Neuronal stem cell (in vitro differentiated cells): ENCODE data around the gene SGCA.

ENCODE experiments used
- DNase-seq: peaks from one replicate; pipeline ENCODE4 v3.0.0-alpha.2; 2013; ENCODE audit warnings: low spot score
- H2AFZ ChIP-seq: one replicate; pipeline ENCODE4 v1.6.1; 2013; ENCODE audit warnings: mild to moderate bottlenecking, low read length, inconsistent platforms
- H2AK5ac ChIP-seq: 2 replicates; pipeline ENCODE4 v1.6.1; 2013; ENCODE audit warnings: low read depth, mild to moderate bottlenecking, inconsistent platforms, low read length, moderate library complexity, mixed read lengths
- H2BK120ac ChIP-seq: 2 replicates; pipeline ENCODE4 v1.6.1; 2013; ENCODE audit warnings: low read depth, mild to moderate bottlenecking, inconsistent platforms, low read length, moderate library complexity, mixed read lengths
- H2BK12ac ChIP-seq: one replicate; pipeline ENCODE4 v1.6.1; 2013; ENCODE audit warnings: low read length, inconsistent platforms
- H2BK15ac ChIP-seq: 2 replicates; pipeline ENCODE4 v1.6.1; 2013; ENCODE audit warnings: mild to moderate bottlenecking, low read length, inconsistent platforms, mixed read lengths
- H2BK5ac ChIP-seq: one replicate; pipeline ENCODE4 v1.6.1; 2013; ENCODE audit warnings: inconsistent platforms, mild to moderate bottlenecking, low read length, moderate library complexity
- H3K14ac ChIP-seq: one replicate; pipeline ENCODE4 v1.6.1; 2013; ENCODE audit warnings: low read length, inconsistent platforms
- H3K18ac ChIP-seq: 2 replicates; pipeline ENCODE4 v1.6.1; 2013; ENCODE audit warnings: low read length, inconsistent platforms
- H3K23ac ChIP-seq: 2 replicates; pipeline ENCODE4 v1.6.1; 2013; ENCODE audit warnings: low read depth, mild to moderate bottlenecking, mixed read lengths, low read length, inconsistent platforms; ENCODE audit not compliant: poor library complexity
- H3K27ac ChIP-seq: replicated peaks from 3 replicates; pipeline ENCODE4 v1.5.1; 2013; ENCODE audit warnings: low read length, inconsistent platforms
- H3K27me3 ChIP-seq, 3 experiments: 2 replicates each; pipeline ENCODE4 v1.6.1; 2013; ENCODE audit warnings: low read length in 3 of 3, mild to moderate bottlenecking in 2 of 3, inconsistent platforms in 1 of 3, low read depth in 1 of 3, mixed read lengths in 1 of 3, moderate library complexity in 1 of 3; ENCODE audit not compliant: control insufficient read depth in 3 of 3, insufficient read depth in 3 of 3
- H3K36me3 ChIP-seq, 2 donors: replicated peaks in 1 of 2; 2 replicates each; pipeline ENCODE4 v1.6.1; 2013; ENCODE audit warnings: low read length in 2 of 2; ENCODE audit not compliant: control insufficient read depth in 2 of 2, insufficient read depth in 2 of 2
- H3K4ac ChIP-seq: 2 replicates; pipeline ENCODE4 v1.6.1; 2013; ENCODE audit warnings: inconsistent platforms, mild to moderate bottlenecking, low read length, moderate library complexity
- H3K4me1 ChIP-seq, 2 donors: 1 replicate in 1 of 2; 2 replicates in 1 of 2; pipeline ENCODE4 v1.6.1; 2013; ENCODE audit warnings: low read length in 2 of 2, low read depth in 1 of 2; ENCODE audit not compliant: control insufficient read depth in 2 of 2, insufficient read depth in 1 of 2
- H3K4me2 ChIP-seq: one replicate; pipeline ENCODE4 v1.6.1; 2013; ENCODE audit warnings: mild to moderate bottlenecking, low read length, inconsistent platforms; ENCODE audit not compliant: insufficient read depth, poor library complexity, severe bottlenecking
- H3K4me3 ChIP-seq, 2 donors: 2 replicates each; pipeline ENCODE4 v1.5.1; 2013; ENCODE audit warnings: low read length in 2 of 2, mild to moderate bottlenecking in 2 of 2, inconsistent platforms in 1 of 2, moderate library complexity in 1 of 2
- H3K79me1 ChIP-seq: one replicate; pipeline ENCODE4 v1.6.1; 2013; ENCODE audit warnings: low read depth, mild to moderate bottlenecking, inconsistent platforms, low read length, moderate library complexity
- H3K9ac ChIP-seq: one replicate; pipeline ENCODE4 v1.6.1; 2013; ENCODE audit warnings: mild to moderate bottlenecking, low read depth, low read length, inconsistent platforms; ENCODE audit not compliant: poor library complexity
- H3K9me3 ChIP-seq, 2 donors: replicated peaks in 1 of 2; 2 replicates each; pipeline versions ENCODE3 to v1.6.1; 2013; ENCODE audit warnings: low read length in 2 of 2, mild to moderate bottlenecking in 2 of 2, inconsistent platforms in 1 of 2, low read depth in 1 of 2, mixed read lengths in 1 of 2, moderate library complexity in 1 of 2; ENCODE audit not compliant: control insufficient read depth in 2 of 2, insufficient read depth in 1 of 2
- H4K8ac ChIP-seq: one replicate; pipeline ENCODE4 v1.6.1; 2013; ENCODE audit warnings: low read depth, mild to moderate bottlenecking, inconsistent platforms, low read length, moderate library complexity
- H4K91ac ChIP-seq: one replicate; pipeline ENCODE4 v1.6.1; 2013; ENCODE audit warnings: low read length, low read depth, mild to moderate bottlenecking, inconsistent platforms; ENCODE audit not compliant: poor library complexity
- WGBS, 2 donors: extraction: QIAGEN DNeasy Blood & Tissue Kit; methylation state at CpG; one replicate each; pipeline ENCODE4 v1.1.7; 2013; ENCODE audit warnings: missing lambda C conversion rate in 2 of 2, mixed read lengths in 1 of 2; ENCODE audit not compliant: insufficient read length in 2 of 2, insufficient replicate concordance in 1 of 2; ENCODE audit errors: extremely low coverage in 2 of 2; 5-methylcytosine and 5-hydroxymethylcytosine counted together

Gene SGCA

DNA sequence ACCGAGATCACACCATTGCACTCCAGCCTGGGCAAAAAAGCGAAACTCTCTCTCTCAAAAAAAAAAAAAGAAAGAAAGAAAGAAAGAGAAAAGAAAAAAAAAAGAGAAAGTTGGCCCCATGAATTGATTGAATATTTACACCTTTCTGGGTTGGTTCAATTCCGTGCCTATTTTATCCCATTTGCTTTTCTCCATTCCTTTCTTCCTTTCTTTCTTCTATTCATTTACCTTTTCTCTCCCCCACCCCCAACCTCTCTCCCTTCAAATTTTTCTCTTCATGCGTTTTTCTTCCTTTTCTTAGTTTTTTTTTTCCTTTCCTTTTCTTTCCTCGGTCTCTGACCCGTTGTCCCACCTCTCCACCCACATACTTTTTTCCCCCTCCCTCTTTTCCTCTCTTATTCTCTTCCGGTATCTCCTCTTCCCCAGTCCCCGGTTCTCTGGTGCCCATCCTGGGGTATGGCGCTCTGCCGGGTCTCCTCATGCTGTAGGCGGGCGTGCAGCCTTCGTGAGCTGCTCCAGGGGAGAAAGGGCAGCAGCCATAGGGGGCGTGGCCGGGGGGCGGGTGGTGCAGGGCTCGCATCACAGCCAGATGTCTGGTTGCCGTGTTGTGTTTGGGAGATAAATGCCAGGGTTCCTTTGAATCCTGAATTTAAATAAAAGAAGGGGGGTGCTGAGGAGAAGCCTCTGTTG is 40.9 kb downstream of the SGCA start:
- Histone ChIP-seq H2BK12ac (no peak overlapping the region), H2AFZ (peak overlapping the region; percentile 58), H3K36me3 (no peaks in the 10 kb centered on the region), H3K27me3 (peaks cover 0 to 23% (median 11%) of the 10 kb centered on the region in 3 experiments), H3K9me3 (no peaks in the 10 kb centered on the region), H3K4me2 (peak overlapping the region; percentile 20), H3K4me1 (peaks cover 33 to 42% of the 10 kb centered on the region in 2 donors), H3K27ac (no peak overlapping the region), H2BK15ac (no peak overlapping the region), H3K9ac (no peak overlapping the region), H3K14ac (no peak overlapping the region), H2BK120ac (no peak overlapping the region), H3K79me1 (no peaks in the 10 kb centered on the region), H3K4me3 (no peak overlapping the region), H4K91ac (no peak overlapping the region), H3K4ac (no peak overlapping the region), H3K18ac (no peak overlapping the region), H4K8ac (no peak overlapping the region), H2BK5ac (no peak overlapping the region), H2AK5ac (no peak overlapping the region), H3K23ac (no peak overlapping the region)
- no peak for DNase-seq
- WGBS, 2 donors = 100% methylated on average over 1 of the region's 18 CpGs; no CpG with 5 or more reads in 1 of the 2 donors

- H3K27me3 ChIP-seq = peaks cover 0 to 17% (median 6%) of the 10 kb centered on the region in 3 experiments
- DNase-seq = no peak
- no peak overlapping the region for H3K4me3 ChIP-seq
- H4K91ac ChIP-seq = no peak overlapping the region
- peaks cover 33 to 45% of the 10 kb centered on the region in 2 donors for H3K4me1 ChIP-seq
- peak overlapping the region; percentile 76 for H3K18ac ChIP-seq
- H2BK12ac ChIP-seq = peak overlapping the region; percentile 51
- peak overlapping the region; percentile 84 for H2BK15ac ChIP-seq
- H2BK5ac ChIP-seq = peak overlapping the region; percentile 56
- no CpG with 5 or more reads among the region's 5 CpGs for WGBS, 2 donors
- no peak overlapping the region for H2BK120ac ChIP-seq
- no peak overlapping the region for H3K14ac ChIP-seq
- no peaks in the 10 kb centered on the region for H3K79me1 ChIP-seq
- no peaks in the 10 kb centered on the region for H3K36me3 ChIP-seq
- H3K23ac ChIP-seq = no peak overlapping the region
- no peaks in the 10 kb centered on the region for H3K9me3 ChIP-seq
- H2AK5ac ChIP-seq = no peak overlapping the region
- no peak overlapping the region for H2AFZ ChIP-seq
- H3K4ac ChIP-seq = no peak overlapping the region
- H3K9ac ChIP-seq = no peak overlapping the region
- H3K27ac ChIP-seq = no peak overlapping the region
- peak overlapping the region; percentile 20 for H3K4me2 ChIP-seq
- H4K8ac ChIP-seq = no peak overlapping the region
These were observed 41.5 kb downstream of the SGCA start for GRCh38 chr17:50207315-50207714.

DNA sequence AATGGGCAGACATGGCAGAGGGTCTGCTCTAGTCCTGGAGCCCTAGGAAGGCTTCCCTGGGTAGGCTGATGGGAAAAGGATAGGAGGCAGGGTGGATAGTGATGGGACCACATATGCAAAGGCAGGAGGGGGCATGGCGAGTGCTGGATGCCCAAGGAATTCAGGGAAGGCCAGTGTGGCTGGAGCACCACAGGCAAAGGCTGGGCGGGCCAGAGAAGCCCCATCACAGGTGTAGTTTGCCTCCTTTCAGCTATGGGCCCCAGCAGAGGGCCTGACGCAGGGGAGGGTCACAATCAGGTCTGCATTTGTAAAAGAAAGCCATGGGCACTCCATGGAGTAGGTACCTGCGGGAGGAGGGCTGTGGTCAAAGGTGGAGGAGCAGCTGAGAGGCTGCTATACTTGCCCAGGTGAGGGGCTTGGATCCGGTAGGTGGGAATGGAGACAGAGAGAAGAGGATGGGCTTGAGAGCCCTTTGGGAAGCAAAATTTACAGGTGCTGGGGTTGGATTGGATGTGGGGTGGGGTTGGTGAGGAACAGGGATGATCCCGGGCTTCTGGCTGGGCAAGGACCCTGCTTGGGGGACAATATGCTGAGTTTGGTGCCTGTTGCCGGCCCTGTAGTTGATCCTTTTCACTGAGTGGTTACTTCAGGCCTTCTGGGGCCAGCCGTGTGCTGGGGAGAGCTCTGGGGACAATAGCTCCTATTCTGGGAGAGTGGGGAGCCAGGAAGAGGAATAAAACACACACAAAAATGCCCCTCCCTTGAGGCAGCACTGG is 42.2 kb downstream of the SGCA start:
- peak overlapping the region; percentile 84 for H2BK15ac ChIP-seq
- H2AK5ac ChIP-seq = peak overlapping the region; percentile 92
- peaks cover 0 to 11% (median 0%) of the 10 kb centered on the region in 3 experiments for H3K27me3 ChIP-seq
- peak overlapping the region; percentile 73 for H3K18ac ChIP-seq
- peak overlapping the region; percentile 48 for H2BK120ac ChIP-seq
- no peak overlapping the region for H4K8ac ChIP-seq
- no peak for DNase-seq
- H2AFZ ChIP-seq = no peak overlapping the region
- no peaks in the 10 kb centered on the region for H3K9me3 ChIP-seq
- no peak overlapping the region for H3K27ac ChIP-seq
- H3K4me2 ChIP-seq = no peak overlapping the region
- peak overlapping the region; percentile 56 for H2BK5ac ChIP-seq
- no peaks in the 10 kb centered on the region for H3K36me3 ChIP-seq
- no peaks in the 10 kb centered on the region for H3K79me1 ChIP-seq
- H3K4me1 ChIP-seq = peaks cover 33 to 48% of the 10 kb centered on the region in 2 donors
- no peak overlapping the region for H3K14ac ChIP-seq
- H3K4me3 ChIP-seq = no peak overlapping the region
- no peak overlapping the region for H3K23ac ChIP-seq
- no peak overlapping the region for H4K91ac ChIP-seq
- WGBS, 2 donors = no CpG with 5 or more reads among the region's 8 CpGs
- no peak overlapping the region for H3K4ac ChIP-seq
- H2BK12ac ChIP-seq = peak overlapping the region; percentile 93
- no peak overlapping the region for H3K9ac ChIP-seq

GRCh38 chr17:50208611-50209061 is 42.8 kb downstream of the SGCA start:
- Histone ChIP-seq H3K18ac (no peak overlapping the region), H2BK15ac (peak overlapping the region; percentile 8), H4K8ac (no peak overlapping the region), H3K27me3 (peaks cover 0 to 4% (median 0%) of the 10 kb centered on the region in 3 experiments), H3K27ac (no peak overlapping the region), H3K4me1 (peaks cover 33 to 51% of the 10 kb centered on the region in 2 donors), H3K4me3 (no peak overlapping the region), H3K36me3 (no peaks in the 10 kb centered on the region), H3K79me1 (no peaks in the 10 kb centered on the region), H2AFZ (no peak overlapping the region), H3K23ac (no peak overlapping the region), H2BK5ac (peak overlapping the region; percentile 1), H4K91ac (no peak overlapping the region), H3K14ac (no peak overlapping the region), H2AK5ac (peak overlapping the region; percentile 36), H2BK120ac (no peak overlapping the region), H3K4ac (no peak overlapping the region), H3K9me3 (no peaks in the 10 kb centered on the region), H3K4me2 (no peak overlapping the region), H2BK12ac (no peak overlapping the region), H3K9ac (no peak overlapping the region)
- DNase-seq = no peak
- WGBS, 2 donors = no CpG with 5 or more reads among the region's 3 CpGs
